Mucosa of stomach (tissue), 1 donor: Measurements from ENCODE around the gene MEF2D.

Experiments used
- H3K27me3 ChIP-seq: one replicate; pipeline ENCODE4 v1.7.0; 2013; ENCODE audit warnings: mild to moderate bottlenecking, low read length; ENCODE audit not compliant: control insufficient read depth, insufficient read depth
- H3K36me3 ChIP-seq: one replicate; pipeline ENCODE4 v1.7.0; 2013; ENCODE audit warnings: low read length; ENCODE audit not compliant: control insufficient read depth, insufficient read depth
- H3K4me1 ChIP-seq: one replicate; pipeline ENCODE4 v1.7.0; 2013; ENCODE audit warnings: mild to moderate bottlenecking, low read length; ENCODE audit not compliant: control insufficient read depth, insufficient read depth
- H3K4me3 ChIP-seq: one replicate; pipeline ENCODE4 v1.7.0; 2013; ENCODE audit warnings: low read length
- H3K9ac ChIP-seq: one replicate; pipeline ENCODE4 v1.7.0; 2013; ENCODE audit warnings: mild to moderate bottlenecking, low read length, moderate library complexity
- H3K9me3 ChIP-seq: one replicate; pipeline ENCODE4 v1.7.0; 2013; ENCODE audit warnings: mild to moderate bottlenecking, low read length, moderate library complexity; ENCODE audit not compliant: control insufficient read depth
- donor health status: Pancreatic carcinoma.

Gene MEF2D

GRCh38 chr1:156500543-156500792 lies at the start of gene MEF2D:
Gene MEF2D (minus strand): TSS chr1:156500775. CDS start chr1:156483292, 17,483 bp downstream.
- peaks cover 76% of the 10 kb centered on the region for H3K4me1 ChIP-seq
- no peaks in the 10 kb centered on the region for H3K9me3 ChIP-seq
- peak within 1 kb of the TSS; percentile 90 for H3K4me3 ChIP-seq
- H3K36me3 ChIP-seq, result no peaks in the 10 kb centered on the region
- H3K9ac ChIP-seq, result peak within 1 kb of the TSS; percentile 100
- no peaks in the 10 kb centered on the region for H3K27me3 ChIP-seq

DNA sequence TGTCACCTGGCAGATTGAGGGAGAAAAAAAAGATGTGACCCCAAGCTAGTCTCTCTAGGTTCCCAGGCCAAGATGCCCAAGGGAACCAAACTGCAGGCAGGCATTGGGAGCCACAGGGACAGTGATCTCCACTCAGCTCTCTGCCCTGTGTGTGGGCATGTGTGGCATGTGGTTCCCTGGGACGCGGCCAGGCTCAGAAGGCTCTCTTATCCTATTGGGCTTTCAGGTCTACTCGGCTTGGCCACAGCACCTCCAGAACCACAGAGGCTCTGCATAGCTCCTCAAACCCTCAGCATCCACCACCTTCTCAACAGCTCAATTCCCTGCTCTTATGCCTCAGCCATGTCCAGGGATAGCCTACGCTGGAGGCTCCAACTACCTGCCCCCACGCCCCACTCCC lies 49.8 kb upstream of the MEF2D start:
- no peaks in the 10 kb centered on the region for H3K27me3 ChIP-seq
- H3K9ac ChIP-seq, result no peak overlapping the region
- H3K4me3 ChIP-seq, result no peak overlapping the region
- no peaks in the 10 kb centered on the region for H3K9me3 ChIP-seq
- no peaks in the 10 kb centered on the region for H3K36me3 ChIP-seq
- H3K4me1 ChIP-seq, result peaks cover 10% of the 10 kb centered on the region

- Histone ChIP-seq H3K9ac (no peak overlapping the region), H3K4me3 (no peak overlapping the region), H3K9me3 (no peaks in the 10 kb centered on the region), H3K36me3 (no peaks in the 10 kb centered on the region), H3K4me1 (peaks cover 10% of the 10 kb centered on the region), H3K27me3 (no peaks in the 10 kb centered on the region)
These were observed 49.3 kb upstream of the MEF2D start for GRCh38 chr1:156549831-156550230.

GRCh38 chr1:156549390-156549789 lies 48.8 kb upstream of the MEF2D start:
- Histone ChIP-seq H3K36me3 (no peaks in the 10 kb centered on the region), H3K4me3 (no peak overlapping the region), H3K27me3 (no peaks in the 10 kb centered on the region), H3K9ac (no peak overlapping the region), H3K4me1 (peaks cover 10% of the 10 kb centered on the region), H3K9me3 (no peaks in the 10 kb centered on the region)

DNA sequence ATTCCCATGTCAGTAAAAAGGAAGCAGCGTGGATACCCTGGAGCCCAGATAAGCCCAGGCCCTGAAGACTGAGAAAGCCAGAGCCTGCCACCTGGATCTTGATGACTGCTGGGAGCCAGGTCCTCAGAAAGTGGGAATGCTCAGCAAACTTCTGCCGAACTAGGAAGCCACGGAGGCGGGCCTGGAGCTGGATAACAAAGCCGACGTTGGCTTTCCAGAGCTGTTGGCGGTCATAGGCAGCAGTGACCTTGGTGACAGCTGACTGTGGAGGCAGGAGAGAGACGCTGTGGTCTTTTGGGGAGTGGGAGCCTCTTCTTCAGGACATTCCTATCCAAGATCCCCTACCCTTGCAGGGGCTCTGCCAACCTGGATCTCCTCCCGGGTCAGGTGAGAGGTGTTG lies 47.4 kb upstream of the MEF2D start:
- H3K36me3 ChIP-seq, result no peaks in the 10 kb centered on the region
- no peaks in the 10 kb centered on the region for H3K9me3 ChIP-seq
- H3K9ac ChIP-seq, result no peak overlapping the region
- peaks cover 10% of the 10 kb centered on the region for H3K4me1 ChIP-seq
- H3K27me3 ChIP-seq, result no peaks in the 10 kb centered on the region
- H3K4me3 ChIP-seq, result no peak overlapping the region

DNA sequence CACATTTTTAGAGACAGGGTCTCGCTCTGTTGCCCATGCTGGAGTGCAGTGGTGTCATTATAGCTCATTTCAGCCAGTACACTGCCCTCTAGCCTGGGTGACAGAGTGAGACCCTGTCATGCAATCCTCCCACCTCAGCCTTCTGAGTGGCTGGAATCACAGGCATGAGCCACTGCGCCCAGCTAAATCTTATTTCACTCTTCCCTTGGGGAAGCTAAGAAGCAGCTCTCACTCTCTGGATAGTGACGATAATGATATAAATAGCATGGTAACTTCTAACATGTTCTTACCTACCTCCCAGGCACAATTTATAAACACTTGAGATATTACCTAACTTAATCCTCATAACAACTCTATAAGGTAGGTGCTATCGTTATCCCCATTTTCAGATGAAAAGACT lies 46.9 kb upstream of the MEF2D start:
- Histone ChIP-seq H3K4me1 (peaks cover 10% of the 10 kb centered on the region), H3K36me3 (no peaks in the 10 kb centered on the region), H3K9me3 (no peaks in the 10 kb centered on the region), H3K4me3 (no peak overlapping the region), H3K9ac (no peak overlapping the region), H3K27me3 (no peaks in the 10 kb centered on the region)

GRCh38 chr1:156546267-156546666 lies 45.7 kb upstream of the MEF2D start:
- no peak overlapping the region for H3K9ac ChIP-seq
- peaks cover 3% of the 10 kb centered on the region for H3K4me1 ChIP-seq
- no peaks in the 10 kb centered on the region for H3K36me3 ChIP-seq
- no peaks in the 10 kb centered on the region for H3K27me3 ChIP-seq
- H3K4me3 ChIP-seq, result no peak overlapping the region
- H3K9me3 ChIP-seq, result no peaks in the 10 kb centered on the region

DNA sequence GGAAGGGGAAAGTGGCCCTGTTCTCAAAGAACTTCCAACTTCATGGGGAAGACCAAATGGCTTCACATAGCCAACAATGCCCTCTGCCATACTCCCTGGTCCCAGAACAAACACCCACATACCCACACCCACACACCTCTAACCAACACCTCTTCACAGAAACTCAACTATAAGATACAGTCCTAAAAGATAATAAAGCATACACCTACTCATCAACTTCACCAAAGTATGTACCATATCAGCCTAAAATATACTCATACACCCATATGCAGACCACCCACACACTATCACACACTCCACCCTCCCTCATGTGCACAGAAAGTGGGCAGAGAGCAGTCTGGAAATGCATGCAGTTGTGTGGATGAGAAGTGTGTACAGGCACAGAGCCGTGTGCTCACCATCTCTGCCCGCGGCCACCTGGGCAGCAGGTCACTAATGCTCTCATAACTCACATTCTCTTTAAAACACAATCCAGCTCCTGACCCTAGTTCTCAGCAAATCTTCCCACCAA lies 44.1 kb upstream of the MEF2D start:
- no peaks in the 10 kb centered on the region for H3K4me1 ChIP-seq
- H3K9me3 ChIP-seq, result no peaks in the 10 kb centered on the region
- H3K9ac ChIP-seq, result no peak overlapping the region
- H3K27me3 ChIP-seq, result no peaks in the 10 kb centered on the region
- H3K4me3 ChIP-seq, result no peak overlapping the region
- H3K36me3 ChIP-seq, result no peaks in the 10 kb centered on the region

GRCh38 chr1:156543066-156543465 lies 42.5 kb upstream of the MEF2D start:
- H3K9ac ChIP-seq, result no peak overlapping the region

GRCh38 chr1:156540955-156541354 lies 40.4 kb upstream of the MEF2D start:
- no peak overlapping the region for H3K9ac ChIP-seq
- no peaks in the 10 kb centered on the region for H3K36me3 ChIP-seq
- no peaks in the 10 kb centered on the region for H3K27me3 ChIP-seq
- H3K4me1 ChIP-seq, result no peaks in the 10 kb centered on the region
- no peaks in the 10 kb centered on the region for H3K9me3 ChIP-seq
- no peak overlapping the region for H3K4me3 ChIP-seq

More at GRCh38 chr1:156543066-156543465, 42.5 kb upstream of the MEF2D start:
- Histone ChIP-seq H3K9me3 (no peaks in the 10 kb centered on the region), H3K27me3 (no peaks in the 10 kb centered on the region), H3K36me3 (no peaks in the 10 kb centered on the region), H3K4me1 (no peaks in the 10 kb centered on the region), H3K4me3 (no peak overlapping the region)

DNA sequence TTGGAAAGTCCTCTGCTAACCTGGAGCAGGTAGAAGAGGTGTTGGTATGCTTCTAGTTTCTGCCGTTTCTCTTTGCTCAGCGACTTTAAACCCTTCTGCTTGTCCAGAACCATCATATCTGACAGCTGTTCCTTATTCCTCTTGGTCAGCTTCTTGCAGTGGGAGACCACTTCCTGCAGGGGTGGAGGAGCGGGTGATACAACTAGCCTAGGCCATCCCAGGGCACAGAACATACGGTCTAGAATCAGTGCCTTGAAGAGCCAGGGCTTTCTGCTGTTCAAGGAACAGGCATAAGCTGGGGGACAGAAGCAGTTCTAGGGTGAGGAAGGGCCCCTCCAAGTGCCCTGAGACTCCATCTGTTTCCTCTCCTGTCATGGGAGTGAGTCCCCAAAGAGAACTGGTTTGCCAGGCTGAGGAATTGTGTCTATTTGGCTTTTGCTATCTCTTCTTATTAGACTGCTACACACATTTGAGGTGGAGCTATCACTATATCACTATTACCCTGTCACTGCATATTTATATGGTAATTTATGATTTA lies 39.3 kb upstream of the MEF2D start:
- Histone ChIP-seq H3K4me3 (no peak overlapping the region), H3K9ac (no peak overlapping the region), H3K36me3 (no peaks in the 10 kb centered on the region), H3K9me3 (no peaks in the 10 kb centered on the region), H3K4me1 (no peaks in the 10 kb centered on the region), H3K27me3 (no peaks in the 10 kb centered on the region)

DNA sequence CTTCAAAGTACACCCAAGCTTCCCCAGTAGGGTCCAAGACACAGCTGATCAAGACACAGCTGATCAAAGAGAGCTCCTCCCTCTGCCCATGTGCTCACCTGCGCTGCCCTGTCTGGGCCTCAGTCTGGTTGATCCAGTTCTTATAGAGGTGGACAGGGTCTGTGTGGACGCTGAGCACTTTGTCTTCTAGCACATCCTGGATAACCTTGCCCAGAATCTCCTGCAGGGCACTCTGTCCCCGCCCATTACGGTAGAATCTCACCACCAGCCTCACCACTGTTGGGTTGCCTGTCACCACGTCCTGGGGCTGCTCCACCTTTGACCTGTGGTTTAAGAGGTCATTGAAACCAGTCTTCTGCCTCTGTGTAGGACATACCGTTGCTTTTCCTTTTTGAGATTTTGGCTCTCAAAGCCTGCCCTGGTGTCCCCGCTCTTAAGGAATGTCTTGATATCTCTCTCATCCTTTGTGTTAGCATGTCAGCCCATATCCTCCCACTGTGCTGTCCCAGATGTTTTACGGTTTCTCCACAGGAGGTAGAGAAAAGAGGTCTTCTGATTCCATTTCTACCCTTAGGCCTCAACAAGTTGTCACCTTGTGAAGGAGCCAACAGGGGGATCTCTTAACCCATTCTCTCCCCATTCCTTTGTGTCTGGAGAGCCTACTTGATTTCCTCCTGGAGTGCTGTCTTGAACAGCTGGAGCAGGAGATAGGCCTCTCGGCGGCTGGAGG lies 38.3 kb upstream of the MEF2D start:
- no peaks in the 10 kb centered on the region for H3K36me3 ChIP-seq
- H3K4me3 ChIP-seq, result no peak overlapping the region
- H3K9me3 ChIP-seq, result no peaks in the 10 kb centered on the region
- H3K9ac ChIP-seq, result no peak overlapping the region
- H3K4me1 ChIP-seq, result no peaks in the 10 kb centered on the region
- no peaks in the 10 kb centered on the region for H3K27me3 ChIP-seq
